HG03571 (cell line): ENCODE data around the gene CCL5.
"Not testable (repeated sequence)": the region's sequence is repeated elsewhere in the genome, so short reads cannot be mapped to it uniquely, and the experiment has no call there.

Experiments
- ATAC-seq: cut with Tn5 transposase; IDR thresholded peaks from one replicate; pipeline ENCODE4 v1.9.1; 2021; ENCODE audit not compliant: unreplicated experiment

CCL5 gene

GRCh38 chr17:35898283-35899070, 18.3 kb upstream of the CCL5 start:
- no peak for ATAC-seq

GRCh38 chr17:35897772-35898171, 17.6 kb upstream of the CCL5 start:
- not testable (repeated sequence) for ATAC-seq

- no peak for ATAC-seq
These were observed 15.8 kb upstream of the CCL5 start for GRCh38 chr17:35895636-35896587.

- no peak for ATAC-seq
These were observed 14.0 kb upstream of the CCL5 start for GRCh38 chr17:35894206-35894605.

- ATAC-seq: no peak
These were observed 13.6 kb upstream of the CCL5 start for GRCh38 chr17:35893751-35894150.

- ATAC-seq: no peak
These were observed 12.2 kb upstream of the CCL5 start for GRCh38 chr17:35892091-35893035.

- ATAC-seq: no peak
These were observed 11.1 kb upstream of the CCL5 start for GRCh38 chr17:35891269-35891668.

GRCh38 chr17:35890774-35891155, 10.6 kb upstream of the CCL5 start:
- no peak for ATAC-seq

GRCh38 chr17:35889818-35890773, 9.9 kb upstream of the CCL5 start:
- no peak for ATAC-seq

- no peak for ATAC-seq
These were observed 9.1 kb upstream of the CCL5 start for GRCh38 chr17:35889241-35889640.

GRCh38 chr17:35878361-35878760, 1.8 kb downstream of the CCL5 start:
- no peak for ATAC-seq

GRCh38 chr17:35877345-35878029, 2.7 kb downstream of the CCL5 start:
- no peak for ATAC-seq

- ATAC-seq: no peak
These were observed 3.6 kb downstream of the CCL5 start for GRCh38 chr17:35876534-35876933.

GRCh38 chr17:35875800-35876139, 4.4 kb downstream of the CCL5 start:
- ATAC-seq: no peak

- ATAC-seq: no peak
These were observed 4.9 kb downstream of the CCL5 start for GRCh38 chr17:35875072-35875799.

GRCh38 chr17:35872196-35872980, 7.8 kb downstream of the CCL5 start:
- no peak for ATAC-seq

- ATAC-seq: no peak
These were observed 9.0 kb downstream of the CCL5 start for GRCh38 chr17:35870906-35871819.
